ENCODE results near the gene MRPL42. TPM values are rescaled to one million over a fixed set of nuclear protein-coding genes. Genes with fewer than 3 reads are reported as not detected.
A peak's percentile ranks its signal among the peaks of the same experiment; 100 is the strongest.

The MRPL42 gene
- total and polyA plus RNA-seq, 2 donors from 2014 or later = 57.6 to 66.7 TPM

- H3K36me3 ChIP-seq (ENCODE audit: control insufficient read depth in 2 of 3, insufficient read depth in 3 of 3, low read length in 3 of 3) = no peaks in the 10 kb centered on the region
- no peaks in the 10 kb centered on the region for H3K27me3 ChIP-seq (ENCODE audit: control insufficient read depth, insufficient read depth, low read length)
- peaks cover 0 to 4% (median 2%) of the 10 kb centered on the region in 3 donors for H3K4me1 ChIP-seq (ENCODE audit: control insufficient read depth in 2 of 3, insufficient read depth in 2 of 3, low read depth in 1 of 3, low read length in 3 of 3)
- H3K9me3 ChIP-seq (ENCODE audit: control insufficient read depth in 2 of 3, insufficient read depth in 1 of 3, low read length in 3 of 3) = no peaks in the 10 kb centered on the region
- intact Hi-C loops (cut with DNase I) = no loop called here
- H3K27ac ChIP-seq (ENCODE audit: low read depth in 2 of 2, low read length in 2 of 2) = no peak overlapping the region
- TF ChIP-seq CTCF (IDR thresholded peaks at IDR 0.05; ENCODE audit: borderline replicate concordance, extremely low read depth, insufficient read depth) = no peak
- no peak for DNase-seq
- H3K4me3 ChIP-seq (ENCODE audit: low read length in 3 of 3) = no peak overlapping the region
- no peak overlapping the region for H3K9ac ChIP-seq (ENCODE audit: low read length in 3 of 3)
- FAIRE-seq = no peak
These were observed 70.5 kb downstream of the MRPL42 start for GRCh38 chr12:93537769-93538168.

DNA sequence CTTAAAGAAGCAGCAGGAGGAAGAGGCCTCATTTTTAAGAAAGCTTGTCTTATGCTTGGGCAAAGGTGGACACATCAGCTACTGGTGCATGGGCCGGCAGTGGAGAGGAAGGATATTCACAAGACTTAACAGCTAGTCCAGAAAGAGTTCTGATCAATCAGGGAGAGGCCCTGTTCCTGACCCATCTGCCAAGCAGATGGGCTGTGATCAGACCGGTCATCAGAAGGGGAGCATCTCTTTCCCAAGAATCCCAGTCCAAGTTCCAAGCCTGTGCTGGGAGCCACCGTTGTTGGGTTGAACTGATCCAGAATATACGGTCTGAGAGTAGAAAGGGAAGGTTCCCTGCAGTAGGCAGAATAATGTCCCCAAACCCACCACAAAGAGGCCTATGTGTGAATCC lies 72.5 kb downstream of the MRPL42 start:
- intact Hi-C loops (cut with DNase I) = no loop called here
- no peak overlapping the region for H3K4me3 ChIP-seq (ENCODE audit: low read length in 3 of 3)
- no peak for TF ChIP-seq CTCF (IDR thresholded peaks at IDR 0.05; ENCODE audit: borderline replicate concordance, extremely low read depth, insufficient read depth)

DNA sequence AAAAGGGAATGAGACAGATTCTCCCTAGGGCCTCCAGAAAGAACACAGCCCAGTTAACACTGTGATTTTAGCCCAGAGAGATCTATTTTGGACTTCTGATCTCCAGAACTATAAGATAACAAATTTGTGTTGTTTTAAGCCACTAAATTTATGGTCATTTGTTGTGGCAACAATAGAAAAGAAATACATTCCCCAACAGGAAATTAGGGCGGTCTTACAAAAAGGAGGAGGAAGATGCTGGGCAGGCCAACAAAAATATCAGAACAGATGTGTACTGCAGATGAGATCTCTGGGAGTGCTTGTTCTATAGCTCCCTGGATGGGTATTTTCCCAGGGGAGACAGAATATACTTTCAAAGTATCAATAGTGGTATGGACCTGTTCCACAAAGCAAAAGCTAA lies 73.2 kb downstream of the MRPL42 start:
- intact Hi-C loops (cut with DNase I) = no loop called here

More for the DNA sequence above, 72.5 kb downstream of the MRPL42 start:
- Histone ChIP-seq H3K27me3 (ENCODE audit: control insufficient read depth, insufficient read depth, low read length) (no peaks in the 10 kb centered on the region), H3K9me3 (ENCODE audit: control insufficient read depth in 2 of 3, insufficient read depth in 1 of 3, low read length in 3 of 3) (no peaks in the 10 kb centered on the region), H3K4me1 (ENCODE audit: control insufficient read depth in 2 of 3, insufficient read depth in 2 of 3, low read depth in 1 of 3, low read length in 3 of 3) (peaks cover 0 to 4% (median 2%) of the 10 kb centered on the region in 3 donors), H3K27ac (ENCODE audit: low read depth in 2 of 2, low read length in 2 of 2) (peak overlapping the region in 1 of 2 donors; percentile 7), H3K36me3 (ENCODE audit: control insufficient read depth in 2 of 3, insufficient read depth in 3 of 3, low read length in 3 of 3) (peaks cover 0 to 2% (median 0%) of the 10 kb centered on the region in 3 donors), H3K9ac (ENCODE audit: low read length in 3 of 3) (no peak overlapping the region)
- DNase-seq (no peak), FAIRE-seq (no peak)

More for the DNA sequence above, 73.2 kb downstream of the MRPL42 start:
- H3K9ac ChIP-seq (ENCODE audit: low read length in 3 of 3) = no peak overlapping the region
- no peaks in the 10 kb centered on the region for H3K9me3 ChIP-seq (ENCODE audit: control insufficient read depth in 2 of 3, insufficient read depth in 1 of 3, low read length in 3 of 3)
- peak in 2 of 5 donors; percentile 48 to 76 for DNase-seq
- no peak for FAIRE-seq
- no peak for TF ChIP-seq CTCF (IDR thresholded peaks at IDR 0.05; ENCODE audit: borderline replicate concordance, extremely low read depth, insufficient read depth)
- H3K27me3 ChIP-seq (ENCODE audit: control insufficient read depth, insufficient read depth, low read length) = no peaks in the 10 kb centered on the region
- H3K27ac ChIP-seq (ENCODE audit: low read depth in 2 of 2, low read length in 2 of 2) = no peak overlapping the region
- no peak overlapping the region for H3K4me3 ChIP-seq (ENCODE audit: low read length in 3 of 3)
- H3K36me3 ChIP-seq (ENCODE audit: control insufficient read depth in 2 of 3, insufficient read depth in 3 of 3, low read length in 3 of 3) = peaks cover 0 to 5% (median 2%) of the 10 kb centered on the region in 3 donors
- H3K4me1 ChIP-seq (ENCODE audit: control insufficient read depth in 2 of 3, insufficient read depth in 2 of 3, low read depth in 1 of 3, low read length in 3 of 3) = peaks cover 0 to 4% (median 2%) of the 10 kb centered on the region in 3 donors
